Measurements from ENCODE around the gene DHX30. TPM values are rescaled to one million over a fixed set of nuclear protein-coding genes. Genes with fewer than 3 reads are reported as not detected.

Gene DHX30
- total and polyA plus RNA-seq, 9 of the 15 experiments (the other 6 are each of a cell fraction or from before 2014, with no cell fraction given) = 12.3 to 158 (median 79.0) TPM

DNA sequence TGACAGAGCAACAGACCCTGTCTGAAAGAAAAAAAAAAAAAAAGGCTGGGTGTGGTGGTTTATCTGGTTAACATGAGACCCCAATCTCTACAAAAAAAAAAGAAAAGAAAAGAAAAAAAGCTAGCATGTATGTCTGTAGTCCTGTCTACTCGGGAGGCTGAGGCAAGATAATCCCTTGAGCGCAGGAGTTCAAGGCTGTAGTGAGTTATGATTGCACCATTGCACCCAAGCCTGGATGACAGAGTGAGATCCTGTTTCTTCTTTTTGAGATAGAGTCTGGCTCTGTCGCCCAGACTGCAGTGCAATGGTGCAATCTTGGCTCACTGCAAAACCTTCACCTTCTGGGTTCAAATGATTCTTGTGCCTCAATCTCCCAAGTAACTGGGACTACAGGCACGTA is 8.4 kb upstream of the DHX30 start:
- Histone ChIP-seq H3K9ac (ENCODE audit: insufficient read depth in 1 of 2, low read depth in 2 of 2, low read length in 2 of 2) (no peak overlapping the region), H3K79me2 (ENCODE audit: control insufficient read depth, insufficient read depth, low read length) (no peaks in the 10 kb centered on the region), H3K9me3 (replicated peaks; ENCODE audit: control insufficient read depth, insufficient read depth, low read depth, low read length) (peaks cover 10% of the 10 kb centered on the region), H3K9me1 (ENCODE audit: control insufficient read depth, insufficient read depth, low read length) (no peaks in the 10 kb centered on the region), H2AFZ (ENCODE audit: low read depth, low read length) (peak overlapping the region; percentile 19; the same call in 1 of the 2 replicates), H4K20me1 (replicated peaks; ENCODE audit: control insufficient read depth, insufficient read depth, low read length) (no peaks in the 10 kb centered on the region), H3K27me3 (ENCODE audit: control insufficient read depth in 2 of 2, insufficient read depth in 2 of 2, low read length in 2 of 2) (no peaks in the 10 kb centered on the region), H3K4me3 (no peak overlapping the region), H3K4me2 (ENCODE audit: insufficient read depth, low read length) (no peak overlapping the region), H3K4me1 (replicated peaks in 1 of 2; ENCODE audit: control insufficient read depth in 2 of 2, insufficient read depth in 2 of 2, low read length in 2 of 2) (peaks cover 4 to 5% of the 10 kb centered on the region in 2 experiments; a peak in 2 of 5 replicates), H3K27ac (ENCODE audit: extremely low read depth, low read depth, low read length) (no peak overlapping the region), H3K36me3 (ENCODE audit: control insufficient read depth, insufficient read depth, low read length) (no peaks in the 10 kb centered on the region)
- intact Hi-C loops (cut with micrococcal nuclease) (no loop called here), in situ Hi-C loops (cut with MboI) (no loop called here)
- FAIRE-seq = peak; percentile 59
- TF ChIP-seq RBM25 (IDR thresholded peaks at IDR 0.05; ENCODE audit: low read depth, low read length, severe bottlenecking) = peak; percentile 22
- TF ChIP-seq, protein P1, sequence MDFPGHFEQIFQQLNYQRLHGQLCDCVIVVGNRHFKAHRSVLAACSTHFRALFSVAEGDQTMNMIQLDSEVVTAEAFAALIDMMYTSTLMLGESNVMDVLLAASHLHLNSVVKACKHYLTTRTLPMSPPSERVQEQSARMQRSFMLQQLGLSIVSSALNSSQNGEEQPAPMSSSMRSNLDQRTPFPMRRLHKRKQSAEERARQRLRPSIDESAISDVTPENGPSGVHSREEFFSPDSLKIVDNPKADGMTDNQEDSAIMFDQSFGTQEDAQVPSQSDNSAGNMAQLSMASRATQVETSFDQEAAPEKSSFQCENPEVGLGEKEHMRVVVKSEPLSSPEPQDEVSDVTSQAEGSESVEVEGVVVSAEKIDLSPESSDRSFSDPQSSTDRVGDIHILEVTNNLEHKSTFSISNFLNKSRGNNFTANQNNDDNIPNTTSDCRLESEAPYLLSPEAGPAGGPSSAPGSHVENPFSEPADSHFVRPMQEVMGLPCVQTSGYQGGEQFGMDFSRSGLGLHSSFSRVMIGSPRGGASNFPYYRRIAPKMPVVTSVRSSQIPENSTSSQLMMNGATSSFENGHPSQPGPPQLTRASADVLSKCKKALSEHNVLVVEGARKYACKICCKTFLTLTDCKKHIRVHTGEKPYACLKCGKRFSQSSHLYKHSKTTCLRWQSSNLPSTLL (IDR thresholded peaks at IDR 0.05) = no peak
- TF ChIP-seq ZBTB7A (IDR thresholded peaks at IDR 0.05; ENCODE audit: borderline replicate concordance, control insufficient read depth, low read depth, low read length) = no peak
- peak; percentile 80 for TF ChIP-seq CEBPB (tag; IDR thresholded peaks at IDR 0.05)
- peak; percentile 67 for TF ChIP-seq ZNF384 (IDR thresholded peaks at IDR 0.05; ENCODE audit: low read depth, low read length)
- TF ChIP-seq CEBPG (CRISPR knock-in tag; IDR thresholded peaks at IDR 0.05) = peak; percentile 58; the same call in 1 of the 2 replicates
- no peak for TF ChIP-seq CEBPG (tag; conservative IDR thresholded peaks at IDR 0.05 in 1 of 2, IDR thresholded peaks at IDR 0.05 in 1 of 2)
- ChIA-PET CTCF (ENCODE audit: low intra/inter-chr PET ratio) (interaction anchor here (0.7 kb wide), 1 partner anchor 30 kb away, joined by 4 read pairs; no protein-coding TSS in a partner anchor), POLR2A (interaction anchor here (0.6 to 1.3 kb wide), 2 partner anchors 11 to 173 kb away, joined by 3 read pairs; no protein-coding TSS in a partner anchor)
- 27% methylated on average over 4 of the region's 4 CpGs for WGBS (ENCODE audit: insufficient coverage, low coverage, missing lambda C conversion rate)
- DNase-seq (ENCODE audit: extremely low read depth in 1 of 4, low spot score in 3 of 4) = peak in 1 of 4 experiments; percentile 38
- peak; percentile 57 for ATAC-seq
- BruUV-seq (replicated peaks) = no TSS peak
